Stimulated activated CD8-positive, alpha-beta memory T cell treated with anti-CD3 and anti-CD28 coated beads, Interleukin-7, amount 100 ng/mL, for 4 hours (primary cell): ENCODE measurements around the gene GJA1.

Experiments used
- DNase-seq, 2 donors: peaks; one replicate each; pipeline ENCODE4 v3.0.0-alpha.2; 2020; ENCODE audit warnings: low read depth in 2 of 2

The GJA1 gene

DNA sequence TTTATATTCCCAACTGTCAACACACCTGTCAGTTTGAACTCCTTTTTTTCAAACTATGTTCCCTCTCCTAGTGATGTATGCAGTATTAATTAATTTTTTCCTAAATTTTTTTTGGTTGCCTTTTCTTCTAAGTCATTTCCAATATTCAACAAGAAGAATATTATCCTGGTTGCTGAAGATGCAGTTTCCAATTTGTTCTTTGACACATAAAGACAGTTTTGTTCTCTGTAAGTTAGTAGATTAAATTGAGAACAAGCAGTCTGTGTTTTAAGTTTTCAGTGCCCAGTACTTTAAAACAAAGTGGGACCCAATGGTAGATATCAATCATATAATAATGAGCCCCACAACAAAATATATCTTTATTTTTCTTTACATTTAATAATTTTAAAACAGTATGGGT is 47.3 kb downstream of the GJA1 start:
- no peak for DNase-seq

DNA sequence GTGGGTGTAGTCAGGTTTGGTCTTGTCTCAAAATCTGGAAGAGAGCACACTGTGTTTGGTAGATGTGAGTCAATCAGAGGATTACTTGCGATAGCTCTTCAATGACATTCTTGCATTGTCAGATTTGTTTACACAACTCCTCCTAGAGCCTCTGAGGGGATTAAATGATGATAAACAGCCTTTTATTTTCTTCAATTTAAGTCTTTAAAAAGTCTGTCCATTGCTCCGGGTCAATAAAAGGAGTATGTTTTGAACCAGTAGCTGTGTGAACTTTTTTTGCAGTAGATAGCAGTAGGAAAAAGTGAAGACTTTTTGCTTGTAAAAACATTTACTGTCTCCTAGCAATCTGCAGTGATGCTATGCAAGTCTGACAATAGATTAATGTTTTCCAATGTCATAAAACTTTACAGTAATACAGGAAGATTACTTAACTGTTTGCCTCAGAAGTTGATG is 49.9 kb downstream of the GJA1 start:
- no peak for DNase-seq

GRCh38 chr6:121491576-121491975 is 56.1 kb downstream of the GJA1 start:
- DNase-seq: no peak

- no peak for DNase-seq
Observed at GRCh38 chr6:121492536-121492935, 57.1 kb downstream of the GJA1 start.

GRCh38 chr6:121497970-121498375 is 62.5 kb downstream of the GJA1 start:
- no peak for DNase-seq

- DNase-seq: no peak
Observed at GRCh38 chr6:121498481-121499276, 63.2 kb downstream of the GJA1 start.
